H9 (cell line): ENCODE results near the gene DMWD. TPM values are rescaled to one million over a fixed set of nuclear protein-coding genes. Genes with fewer than 3 reads are reported as not detected.
A peak's percentile ranks its signal among the peaks of the same experiment; 100 is the strongest.

ENCODE experiments used
- DNase-seq: peaks from one replicate; pipeline ENCODE4 v3.0.0-alpha.2; 2017
- H2AFZ ChIP-seq: one replicate; pipeline ENCODE4 v1.6.1; 2013; ENCODE audit warnings: mild to moderate bottlenecking, low read length, control low read depth, moderate library complexity
- H2AK5ac ChIP-seq: 2 replicates; pipeline ENCODE4 v1.6.1; 2013; ENCODE audit warnings: low read length, control low read depth, mixed read lengths; ENCODE audit not compliant: insufficient read length
- H2BK120ac ChIP-seq: one replicate; pipeline ENCODE4 v1.6.1; 2013; ENCODE audit warnings: low read depth, mild to moderate bottlenecking, low read length, control low read depth, inconsistent platforms; ENCODE audit not compliant: poor library complexity, severe bottlenecking
- H2BK12ac ChIP-seq: 2 replicates; pipeline ENCODE4 v1.6.1; 2013; ENCODE audit warnings: low read length, control low read depth, mixed read lengths, low read depth; ENCODE audit not compliant: insufficient read length
- H2BK15ac ChIP-seq: 2 replicates; pipeline ENCODE4 v1.6.1; 2013; ENCODE audit warnings: low read depth, low read length, control low read depth
- H2BK20ac ChIP-seq: one replicate; pipeline ENCODE4 v1.6.1; 2013; ENCODE audit warnings: low read depth, mild to moderate bottlenecking, low read length, control low read depth, inconsistent platforms; ENCODE audit not compliant: poor library complexity, severe bottlenecking
- H2BK5ac ChIP-seq: 2 replicates; pipeline ENCODE4 v1.6.1; 2013; ENCODE audit warnings: low read length, control low read depth, mixed read lengths; ENCODE audit not compliant: insufficient read length
- H3K14ac ChIP-seq: 2 replicates; pipeline ENCODE4 v1.6.1; 2013; ENCODE audit warnings: low read length, control low read depth; ENCODE audit not compliant: insufficient read depth
- H3K18ac ChIP-seq: 2 replicates; pipeline ENCODE4 v1.6.1; 2013; ENCODE audit warnings: low read depth, mild to moderate bottlenecking, mixed read lengths, low read length, control low read depth; ENCODE audit not compliant: insufficient read length
- H3K23ac ChIP-seq: 2 replicates; pipeline ENCODE4 v1.6.1; 2013; ENCODE audit warnings: low read length, control low read depth, mixed read lengths, low read depth; ENCODE audit not compliant: insufficient read length
- H3K23me2 ChIP-seq: 2 replicates; pipeline ENCODE4 v1.6.1; 2013; ENCODE audit warnings: low read depth, mild to moderate bottlenecking, mixed read lengths, low read length, control low read depth; ENCODE audit not compliant: insufficient read length, poor library complexity, severe bottlenecking
- H3K27ac ChIP-seq: 2 replicates; pipeline ENCODE4 v1.5.1; 2013; ENCODE audit warnings: low read length, control low read depth, mixed read lengths, low read depth; ENCODE audit not compliant: insufficient read length
- H3K27me3 ChIP-seq: 2 replicates; pipeline ENCODE4 v1.6.1; 2013; ENCODE audit warnings: low read length, control low read depth, inconsistent platforms; ENCODE audit not compliant: insufficient read depth
- H3K4ac ChIP-seq: 2 replicates; pipeline ENCODE4 v1.6.1; 2013; ENCODE audit warnings: low read depth, mild to moderate bottlenecking, control low read depth, inconsistent platforms, low read length, moderate library complexity
- H3K4me1 ChIP-seq: 2 replicates; pipeline ENCODE4 v1.6.1; 2013; ENCODE audit warnings: low read length, control low read depth, inconsistent platforms; ENCODE audit not compliant: insufficient read depth
- H3K4me2 ChIP-seq: 2 replicates; pipeline ENCODE4 v1.6.1; 2013; ENCODE audit warnings: low read length, control low read depth, mixed read lengths; ENCODE audit not compliant: insufficient read length, insufficient read depth
- H3K56ac ChIP-seq: 2 replicates; pipeline ENCODE4 v1.6.1; 2013; ENCODE audit warnings: low read depth, mild to moderate bottlenecking, mixed read lengths, low read length, control low read depth; ENCODE audit not compliant: insufficient read length
- H3K79me1 ChIP-seq: 2 replicates; pipeline ENCODE4 v1.6.1; 2013; ENCODE audit warnings: low read depth, mild to moderate bottlenecking, moderate library complexity, low read length, control low read depth, inconsistent platforms; ENCODE audit not compliant: insufficient read depth, poor library complexity, severe bottlenecking
- H3K79me2 ChIP-seq: 2 replicates; pipeline ENCODE4 v1.6.1; 2013; ENCODE audit warnings: low read length, control low read depth, inconsistent platforms; ENCODE audit not compliant: insufficient read depth
- H3K9ac ChIP-seq: 2 replicates; pipeline ENCODE4 v1.6.1; 2013; ENCODE audit warnings: low read length, control low read depth, mixed read lengths; ENCODE audit not compliant: insufficient read length; ENCODE audit errors: extremely low read depth
- H3K9me3 ChIP-seq: one replicate; pipeline ENCODE4 v1.6.1; 2013; ENCODE audit warnings: low read depth, low read length, inconsistent platforms; ENCODE audit not compliant: control insufficient read depth
- H3T11ph ChIP-seq: one replicate; pipeline ENCODE4 v1.6.1; 2013; ENCODE audit warnings: mild to moderate bottlenecking, low read length, control low read depth, inconsistent platforms
- H4K20me1 ChIP-seq: one replicate; pipeline ENCODE4 v1.6.1; 2013; ENCODE audit not compliant: control insufficient read depth, insufficient read length, insufficient read depth
- H4K5ac ChIP-seq: 2 replicates; pipeline ENCODE4 v1.6.1; 2013; ENCODE audit warnings: low read depth, mild to moderate bottlenecking, mixed read lengths, low read length, control low read depth; ENCODE audit not compliant: insufficient read length
- H4K8ac ChIP-seq: replicated peaks from 2 replicates; pipeline ENCODE4 v1.6.1; 2013; ENCODE audit warnings: low read length, control low read depth, mixed read lengths, low read depth; ENCODE audit not compliant: insufficient read length
- H4K91ac ChIP-seq: 2 replicates; pipeline ENCODE4 v1.6.1; 2013; ENCODE audit warnings: low read depth, mild to moderate bottlenecking, moderate library complexity, mixed read lengths, low read length, control low read depth; ENCODE audit not compliant: insufficient read length
- H3K27ac Mint-ChIP-seq, 3 experiments: 2 replicates in 2 of 3; 3 replicates in 1 of 3; pipeline ENCODE4 v1.8.0; 2020 to 2021; ENCODE audit warnings: mixed read lengths in 3 of 3, mild to moderate bottlenecking in 1 of 3, moderate library complexity in 1 of 3
- H3K27me3 Mint-ChIP-seq: 2 replicates; pipeline ENCODE4 v1.8.0; 2021; ENCODE audit warnings: low read depth, mild to moderate bottlenecking, moderate library complexity, mixed read lengths
- H3K36me3 Mint-ChIP-seq, 3 experiments: 2 replicates in 2 of 3; 3 replicates in 1 of 3; pipeline ENCODE4 v1.8.0; 2020 to 2021; ENCODE audit warnings: low read depth in 3 of 3, mixed read lengths in 3 of 3; ENCODE audit not compliant: insufficient read depth in 1 of 3
- H3K4me1 Mint-ChIP-seq, 2 experiments: 2 replicates each; pipeline ENCODE4 v1.8.0; 2020; ENCODE audit warnings: mixed read lengths in 2 of 2
- H3K4me3 Mint-ChIP-seq, 2 experiments: 2 replicates in 1 of 2; 3 replicates in 1 of 2; pipeline ENCODE4 v1.8.0; 2020 to 2021; ENCODE audit warnings: mild to moderate bottlenecking in 2 of 2, mixed read lengths in 2 of 2, moderate library complexity in 1 of 2
- H3K9me3 Mint-ChIP-seq, 2 experiments: 2 replicates in 1 of 2; 3 replicates in 1 of 2; pipeline ENCODE4 v1.8.0; 2020; ENCODE audit warnings: mild to moderate bottlenecking in 2 of 2, mixed read lengths in 2 of 2, moderate library complexity in 1 of 2
- CTCF ChIP-seq: fragments of 200-600 bp; sonication (generic); conservative IDR thresholded peaks from 3 replicates; pipeline ENCODE4 v1.8.0; 2021; ENCODE audit warnings: antibody characterized with exemption, mild to moderate bottlenecking
- WGBS: extraction: QIAGEN DNeasy Blood & Tissue Kit; methylation state at CpG from one replicate; pipeline ENCODE4 v1.1.7; 2013; ENCODE audit warnings: missing lambda C conversion rate, low lambda C conversion rate, mixed read lengths; ENCODE audit not compliant: insufficient read length; ENCODE audit errors: extremely low coverage; 5-methylcytosine and 5-hydroxymethylcytosine counted together
- total RNA-seq: library from RNA; stranded (reverse); gene quantifications from 2 replicates; pipeline ENCODE4 v1.2.1, GENCODE V29; 2021

DMWD gene
- total RNA-seq, 1 experiment from 2014 or later = 75.1 TPM

- H3K27me3 Mint-ChIP-seq = peaks cover 3% of the 10 kb centered on the region
- Histone ChIP-seq H2BK120ac (no peak overlapping the region), H3K14ac (peak overlapping the region; percentile 59; the same call in 1 of the 2 replicates), H4K8ac (no peak overlapping the region), H2AFZ (no peak overlapping the region), H3K18ac (peak overlapping the region; percentile 36), H4K5ac (no peak overlapping the region), H2BK5ac (no peak overlapping the region), H4K20me1 (no peaks in the 10 kb centered on the region), H3K79me2 (no peaks in the 10 kb centered on the region), H3K23me2 (peaks cover 18% of the 10 kb centered on the region), H3K27me3 (no peaks in the 10 kb centered on the region), H3T11ph (no peak overlapping the region), H2AK5ac (no peak overlapping the region), H3K4me2 (peak overlapping the region; percentile 58), H3K23ac (no peak overlapping the region), H3K9ac (peak overlapping the region; percentile 39), H3K4ac (no peak overlapping the region), H3K56ac (no peak overlapping the region), H3K4me1 (peaks cover 3% of the 10 kb centered on the region; the same call in 1 of the 2 replicates), H3K27ac (peak overlapping the region; percentile 35), H2BK12ac (no peak overlapping the region), H3K9me3 (no peaks in the 10 kb centered on the region), H4K91ac (no peak overlapping the region), H2BK15ac (no peak overlapping the region), H2BK20ac (no peak overlapping the region), H3K79me1 (no peaks in the 10 kb centered on the region)
- TF ChIP-seq CTCF = no peak
- no peak for DNase-seq
- no peaks in the 10 kb centered on the region; a peak in 1 of 5 replicates for H3K9me3 Mint-ChIP-seq
- H3K36me3 Mint-ChIP-seq = peaks cover 3 to 24% (median 12%) of the 10 kb centered on the region in 3 experiments
- H3K27ac Mint-ChIP-seq = peak overlapping the region; percentile 94 to 98 (median 98)
- H3K4me1 Mint-ChIP-seq = peaks cover 9 to 27% of the 10 kb centered on the region in 2 experiments
- WGBS = no CpG with 5 or more reads among the region's 28 CpGs
- H3K4me3 Mint-ChIP-seq = peak overlapping the region; percentile 82 to 93
Observed at GRCh38 chr19:45769821-45770191, 22.8 kb downstream of the DMWD start.
